HEK293 (cell line): ENCODE data around the gene ACSM2B.

Experiments
- GLI2 ChIP-seq: fragments of 450-650 bp; formaldehyde crosslinking; IDR thresholded peaks from 2 replicates; pipeline ENCODE4; 2017; ENCODE audit warnings: missing biosample characterization, missing genetic modification characterization, low read depth, borderline replicate concordance
- TSHZ1 ChIP-seq: fragments of 450-650 bp; formaldehyde crosslinking; IDR thresholded peaks from 2 replicates; pipeline ENCODE4 v1.5.1; 2016; ENCODE audit warnings: missing biosample characterization, missing genetic modification characterization, borderline replicate concordance
- YY1 ChIP-seq: fragments of 450-650 bp; formaldehyde crosslinking; IDR thresholded peaks from 2 replicates; pipeline ENCODE4 v1.5.1; 2018; ENCODE audit warnings: missing biosample characterization, missing genetic modification characterization
- ZBTB21 ChIP-seq: fragments of 450-650 bp; formaldehyde crosslinking; IDR thresholded peaks from 2 replicates; pipeline ENCODE4 v1.5.1; 2017; ENCODE audit warnings: missing biosample characterization, missing genetic modification characterization
- ZNF10 ChIP-seq: fragments of 450-650 bp; formaldehyde crosslinking; IDR thresholded peaks from 2 replicates; pipeline ENCODE4 v1.5.1; 2017; ENCODE audit warnings: missing biosample characterization, missing genetic modification characterization
- ZNF114 ChIP-seq: fragments of 450-650 bp; formaldehyde crosslinking; IDR thresholded peaks from 2 replicates; pipeline ENCODE4 v1.5.0; 2017; ENCODE audit warnings: missing biosample characterization, missing genetic modification characterization
- ZNF394 ChIP-seq: fragments of 450-650 bp; formaldehyde crosslinking; IDR thresholded peaks from 2 replicates; pipeline ENCODE4 v1.5.1; 2016; ENCODE audit warnings: missing biosample characterization, missing genetic modification characterization, mild to moderate bottlenecking, moderate library complexity, borderline replicate concordance
- ZNF398 ChIP-seq: fragments of 450-650 bp; formaldehyde crosslinking; IDR thresholded peaks from 2 replicates; pipeline ENCODE4 v1.5.1; 2017; ENCODE audit warnings: missing biosample characterization, missing genetic modification characterization
- ZNF513 ChIP-seq: fragments of 450-650 bp; IDR thresholded peaks from 2 replicates; pipeline ENCODE4 v1.5.1; 2018; ENCODE audit warnings: missing biosample characterization, missing genetic modification characterization
- ZNF670 ChIP-seq: fragments of 450-650 bp; formaldehyde crosslinking; IDR thresholded peaks from 2 replicates; pipeline ENCODE4 v1.5.1; 2016; ENCODE audit warnings: missing biosample characterization, missing genetic modification characterization, low read depth
- ZNF792 ChIP-seq: fragments of 450-650 bp; formaldehyde crosslinking; IDR thresholded peaks from 2 replicates; pipeline ENCODE4 v1.5.1; 2016; ENCODE audit warnings: missing biosample characterization, missing genetic modification characterization
- ZNF830 ChIP-seq: fragments of 450-650 bp; IDR thresholded peaks from 2 replicates; pipeline ENCODE4 v1.5.0; 2018; ENCODE audit warnings: missing biosample characterization, missing genetic modification characterization, low read depth, mild to moderate bottlenecking, moderate library complexity
- TF ChIP-seq, protein P1 (sequence below): fragments of 450-650 bp; formaldehyde crosslinking; IDR thresholded peaks from 2 replicates; pipeline ENCODE4 v1.5.1; 2016; ENCODE audit warnings: missing biosample characterization, missing genetic modification characterization
- TF ChIP-seq, protein P2 (sequence below): fragments of 450-650 bp; formaldehyde crosslinking; IDR thresholded peaks from 2 replicates; pipeline ENCODE4 v1.5.1; 2016; ENCODE audit warnings: missing biosample characterization, missing genetic modification characterization

- TF ChIP-seq, protein P1, sequence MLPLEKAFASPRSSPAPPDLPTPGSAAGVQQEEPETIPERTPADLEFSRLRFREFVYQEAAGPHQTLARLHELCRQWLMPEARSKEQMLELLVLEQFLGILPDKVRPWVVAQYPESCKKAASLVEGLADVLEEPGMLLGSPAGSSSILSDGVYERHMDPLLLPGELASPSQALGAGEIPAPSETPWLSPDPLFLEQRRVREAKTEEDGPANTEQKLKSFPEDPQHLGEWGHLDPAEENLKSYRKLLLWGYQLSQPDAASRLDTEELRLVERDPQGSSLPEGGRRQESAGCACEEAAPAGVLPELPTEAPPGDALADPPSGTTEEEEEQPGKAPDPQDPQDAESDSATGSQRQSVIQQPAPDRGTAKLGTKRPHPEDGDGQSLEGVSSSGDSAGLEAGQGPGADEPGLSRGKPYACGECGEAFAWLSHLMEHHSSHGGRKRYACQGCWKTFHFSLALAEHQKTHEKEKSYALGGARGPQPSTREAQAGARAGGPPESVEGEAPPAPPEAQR (tag by site-specific recombination): no peak
- TF ChIP-seq, protein P2, sequence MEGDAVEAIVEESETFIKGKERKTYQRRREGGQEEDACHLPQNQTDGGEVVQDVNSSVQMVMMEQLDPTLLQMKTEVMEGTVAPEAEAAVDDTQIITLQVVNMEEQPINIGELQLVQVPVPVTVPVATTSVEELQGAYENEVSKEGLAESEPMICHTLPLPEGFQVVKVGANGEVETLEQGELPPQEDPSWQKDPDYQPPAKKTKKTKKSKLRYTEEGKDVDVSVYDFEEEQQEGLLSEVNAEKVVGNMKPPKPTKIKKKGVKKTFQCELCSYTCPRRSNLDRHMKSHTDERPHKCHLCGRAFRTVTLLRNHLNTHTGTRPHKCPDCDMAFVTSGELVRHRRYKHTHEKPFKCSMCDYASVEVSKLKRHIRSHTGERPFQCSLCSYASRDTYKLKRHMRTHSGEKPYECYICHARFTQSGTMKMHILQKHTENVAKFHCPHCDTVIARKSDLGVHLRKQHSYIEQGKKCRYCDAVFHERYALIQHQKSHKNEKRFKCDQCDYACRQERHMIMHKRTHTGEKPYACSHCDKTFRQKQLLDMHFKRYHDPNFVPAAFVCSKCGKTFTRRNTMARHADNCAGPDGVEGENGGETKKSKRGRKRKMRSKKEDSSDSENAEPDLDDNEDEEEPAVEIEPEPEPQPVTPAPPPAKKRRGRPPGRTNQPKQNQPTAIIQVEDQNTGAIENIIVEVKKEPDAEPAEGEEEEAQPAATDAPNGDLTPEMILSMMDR: no peak
- TF ChIP-seq YY1 (no peak), ZNF114 (no peak), ZNF10 (tag by site-specific recombination) (no peak), TSHZ1 (tag by site-specific recombination) (no peak), ZBTB21 (no peak), ZNF513 (tag by site-specific recombination) (no peak), ZNF394 (tag by site-specific recombination) (no peak), ZNF398 (tag by site-specific recombination) (no peak), ZNF670 (no peak), ZNF792 (tag by site-specific recombination) (no peak), ZNF830 (tag by site-specific recombination) (no peak), GLI2 (tag by site-specific recombination) (no peak)
These were observed 49.0 kb upstream of the ACSM2B start for GRCh38 chr16:20624882-20625807.
